PC-3 (cell line): ENCODE data around the gene MTM1. TPM values are rescaled to one million over a fixed set of nuclear protein-coding genes. Genes with fewer than 3 reads are reported as not detected.

Experiments
- ATAC-seq: fragments of 200-7000 bp; cut with Tn5 transposase; 2 replicates; pipeline ENCODE4 v1.9.1; 2020; ENCODE audit warnings: mild to moderate bottlenecking, moderate library complexity
- BruUV-seq: library from RNA; stranded (reverse); fragments of 400-500 nt; replicated peaks from 2 replicates; lab custom pipeline; 2021; lab: Mats Ljungman, UMichigan
- CTCF ChIA-PET: fragments of 300-600 bp; sonication (Branson Sonifier 250); formaldehyde crosslinking; loops from one replicate; lab custom pipeline; 2022; ENCODE audit warnings: antibody characterized with exemption; lab: Charles Lee
- POLR2A ChIA-PET: fragments of 300-600 bp; sonication (Branson Sonifier 250); formaldehyde crosslinking; loops from one replicate; lab custom pipeline; 2022; ENCODE audit warnings: antibody characterized with exemption; ENCODE audit not compliant: unreplicated experiment; lab: Charles Lee
- DNase-seq: peaks from one replicate; pipeline ENCODE4 v3.0.0-alpha.2; 2015
- H2AFZ ChIP-seq: fragments of 300-600 bp; sonication (generic); 2 replicates; pipeline ENCODE4 v1.6.0; 2016; ENCODE audit warnings: antibody characterized with exemption, low read length
- H3F3A ChIP-seq: fragments of 300-600 bp; sonication (generic); one replicate; pipeline ENCODE4 v1.6.0; 2017; ENCODE audit warnings: antibody characterized with exemption, low read length, control low read depth, mild to moderate bottlenecking; ENCODE audit not compliant: unreplicated experiment
- H3K27ac ChIP-seq: fragments of 300-600 bp; sonication (generic); 2 replicates; pipeline ENCODE4 v1.5.1; 2016; ENCODE audit warnings: mild to moderate bottlenecking, low read length
- H3K27me3 ChIP-seq: fragments of 300-600 bp; sonication (generic); 2 replicates; pipeline ENCODE4 v1.6.1; 2016; ENCODE audit warnings: low read length, mixed read lengths
- H3K36me3 ChIP-seq: fragments of 300-600 bp; sonication (generic); 2 replicates; pipeline ENCODE4 v1.6.1; 2016; ENCODE audit warnings: low read depth, mixed run types, low read length, mixed read lengths
- H3K4me1 ChIP-seq: fragments of 300-600 bp; sonication (generic); 2 replicates; pipeline ENCODE4 v1.5.1; 2016; ENCODE audit warnings: low read length; ENCODE audit not compliant: insufficient read depth
- H3K4me2 ChIP-seq: fragments of 300-600 bp; sonication (generic); 2 replicates; pipeline ENCODE4 v1.6.0; 2016; ENCODE audit warnings: low read length
- H3K4me3 ChIP-seq: fragments of 300-600 bp; sonication (generic); 2 replicates; pipeline ENCODE4 v1.5.1; 2016; ENCODE audit warnings: mild to moderate bottlenecking, low read length, mixed read lengths
- H3K79me2 ChIP-seq: fragments of 300-600 bp; sonication (generic); 2 replicates; pipeline ENCODE4 v1.6.1; 2017; ENCODE audit warnings: low read length, mixed read lengths
- H3K9ac ChIP-seq: fragments of 300-600 bp; sonication (generic); 2 replicates; pipeline ENCODE4 v1.6.0; 2016; ENCODE audit warnings: mild to moderate bottlenecking, low read length
- H3K9me2 ChIP-seq: fragments of 300-600 bp; sonication (generic); replicated peaks from 2 replicates; pipeline ENCODE4 v1.6.1; 2016; ENCODE audit warnings: mixed run types, low read length, mixed read lengths
- H3K9me3 ChIP-seq: fragments of 300-600 bp; sonication (generic); 2 replicates; pipeline ENCODE4 v1.6.1; 2016; ENCODE audit warnings: low read length, mixed read lengths
- H4K20me1 ChIP-seq: fragments of 300-600 bp; sonication (generic); 2 replicates; pipeline ENCODE4 v1.6.1; 2016; ENCODE audit warnings: low read length, mixed read lengths
- EZH2 ChIP-seq: fragments of 300-600 bp; sonication (generic); IDR thresholded peaks from one replicate; pipeline ENCODE4 v1.6.1; 2017; ENCODE audit warnings: antibody characterized with exemption, mild to moderate bottlenecking, low read length; ENCODE audit not compliant: unreplicated experiment
- EZH2phosphoT487 ChIP-seq: fragments of 300-600 bp; sonication (generic); IDR thresholded peaks from 2 replicates; pipeline ENCODE4 v1.6.1; 2018; ENCODE audit warnings: mild to moderate bottlenecking, antibody characterized with exemption, low read length, borderline replicate concordance
- intact Hi-C: fragments of 100-400 bp; cut with micrococcal nuclease; formaldehyde crosslinking; loops from 2 replicates; pipeline ENCODE4 v1.9.0; 2023
- total RNA-seq: library from RNA; depleted of rRNA; stranded (reverse); fragments of >200 nt; gene quantifications from 2 replicates; pipeline ENCODE4 v1.2.3, GENCODE V29; 2014
- TF ChIP-seq, protein P1 (sequence below): fragments of 300-600 bp; sonication (generic); conservative IDR thresholded peaks from 2 replicates; pipeline ENCODE4 v1.5.1; 2017; ENCODE audit warnings: antibody characterized with exemption, low read depth, mild to moderate bottlenecking, low read length

Gene MTM1
- total RNA-seq, 1 experiment from 2014 or later, result 13.7 TPM

GRCh38 chrX:150573106-150573505 is 4.7 kb downstream of the MTM1 start:
- POLR2A ChIA-PET, result no interaction called here
- Histone ChIP-seq H3K9me2 (no peaks in the 10 kb centered on the region), H4K20me1 (no peaks in the 10 kb centered on the region), H3K27ac (no peak overlapping the region), H3K27me3 (no peaks in the 10 kb centered on the region), H3K9ac (no peak overlapping the region), H3K4me3 (no peak overlapping the region), H2AFZ (no peak overlapping the region), H3F3A (no peaks in the 10 kb centered on the region), H3K79me2 (peaks cover 88% of the 10 kb centered on the region), H3K36me3 (0 out of 2 replicates have a peak, but pooled peaks cover 4% of the 10 kb centered on the region), H3K4me1 (peaks cover 77% of the 10 kb centered on the region), H3K4me2 (no peak overlapping the region), H3K9me3 (no peaks in the 10 kb centered on the region)
- DNase-seq, result no peak
- no peak for ATAC-seq
- CTCF ChIA-PET, result no interaction called here
- intact Hi-C loops, result no loop called here
- BruUV-seq, result no TSS peak
- TF ChIP-seq, protein P1, sequence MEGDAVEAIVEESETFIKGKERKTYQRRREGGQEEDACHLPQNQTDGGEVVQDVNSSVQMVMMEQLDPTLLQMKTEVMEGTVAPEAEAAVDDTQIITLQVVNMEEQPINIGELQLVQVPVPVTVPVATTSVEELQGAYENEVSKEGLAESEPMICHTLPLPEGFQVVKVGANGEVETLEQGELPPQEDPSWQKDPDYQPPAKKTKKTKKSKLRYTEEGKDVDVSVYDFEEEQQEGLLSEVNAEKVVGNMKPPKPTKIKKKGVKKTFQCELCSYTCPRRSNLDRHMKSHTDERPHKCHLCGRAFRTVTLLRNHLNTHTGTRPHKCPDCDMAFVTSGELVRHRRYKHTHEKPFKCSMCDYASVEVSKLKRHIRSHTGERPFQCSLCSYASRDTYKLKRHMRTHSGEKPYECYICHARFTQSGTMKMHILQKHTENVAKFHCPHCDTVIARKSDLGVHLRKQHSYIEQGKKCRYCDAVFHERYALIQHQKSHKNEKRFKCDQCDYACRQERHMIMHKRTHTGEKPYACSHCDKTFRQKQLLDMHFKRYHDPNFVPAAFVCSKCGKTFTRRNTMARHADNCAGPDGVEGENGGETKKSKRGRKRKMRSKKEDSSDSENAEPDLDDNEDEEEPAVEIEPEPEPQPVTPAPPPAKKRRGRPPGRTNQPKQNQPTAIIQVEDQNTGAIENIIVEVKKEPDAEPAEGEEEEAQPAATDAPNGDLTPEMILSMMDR, result no peak
- TF ChIP-seq EZH2phosphoT487 (no peak), EZH2 (no peak)

- DNase-seq (no peak), ATAC-seq (no peak)
- intact Hi-C loops, result no loop called here
- H3K4me2 ChIP-seq, result no peak overlapping the region
- no peak overlapping the region for H2AFZ ChIP-seq
- 0 out of 2 replicates have a peak, but pooled peaks cover 7% of the 10 kb centered on the region for H3K36me3 ChIP-seq
- no peaks in the 10 kb centered on the region for H3K9me3 ChIP-seq
- CTCF ChIA-PET, result no interaction called here
- H3K27ac ChIP-seq, result no peak overlapping the region
- peaks cover 93% of the 10 kb centered on the region for H3K79me2 ChIP-seq
- H3F3A ChIP-seq, result no peaks in the 10 kb centered on the region
- no peak overlapping the region for H3K4me3 ChIP-seq
- peaks cover 77% of the 10 kb centered on the region for H3K4me1 ChIP-seq
- H3K9ac ChIP-seq, result no peak overlapping the region
- H3K9me2 ChIP-seq, result no peaks in the 10 kb centered on the region
- no TSS peak for BruUV-seq
- H4K20me1 ChIP-seq, result no peaks in the 10 kb centered on the region
- no peaks in the 10 kb centered on the region for H3K27me3 ChIP-seq
- TF ChIP-seq EZH2 (no peak), EZH2phosphoT487 (no peak)
- TF ChIP-seq, protein P1, result no peak
- POLR2A ChIA-PET, result no interaction called here
Observed at GRCh38 chrX:150573702-150574101, 5.3 kb downstream of the MTM1 start.
